Fibroblast of upper back skin (primary cell): ENCODE data around the gene STARD8.
A peak's percentile ranks its signal among the peaks of the same experiment; 100 is the strongest.
"Not testable (repeated sequence)": the region's sequence is repeated elsewhere in the genome, so short reads cannot be mapped to it uniquely, and the experiment has no call there.

Source experiments
- DNase-seq: peaks from one replicate; pipeline ENCODE4 v3.0.0-alpha.2; 2013

The STARD8 gene

GRCh38 chrX:68647156-68647957, at the start of gene STARD8:
TSS of gene STARD8 (plus strand) at chrX:68647666. CDS start at chrX:68647883, 217 bp downstream.
- DNase-seq: peak; percentile 45

DNA sequence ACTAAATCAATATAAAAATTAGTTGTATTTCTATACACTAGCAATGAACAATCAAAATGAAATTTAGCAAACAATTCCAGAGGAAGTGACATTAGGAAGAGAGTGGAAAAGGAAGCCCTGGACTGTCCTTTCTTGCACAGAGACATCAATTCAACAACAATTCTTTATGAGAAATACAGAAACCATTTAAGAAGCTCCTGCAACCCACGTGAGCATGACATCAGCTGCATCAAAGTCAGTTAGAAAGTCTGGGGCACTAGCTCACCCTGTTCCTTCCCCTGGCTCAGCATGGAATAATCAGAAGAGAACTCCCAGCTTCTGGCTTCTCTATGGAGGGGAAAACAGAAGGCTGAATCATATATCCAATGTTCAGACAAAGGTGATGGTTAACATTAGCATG, 48.6 kb upstream of the STARD8 start:
- no peak for DNase-seq

DNA sequence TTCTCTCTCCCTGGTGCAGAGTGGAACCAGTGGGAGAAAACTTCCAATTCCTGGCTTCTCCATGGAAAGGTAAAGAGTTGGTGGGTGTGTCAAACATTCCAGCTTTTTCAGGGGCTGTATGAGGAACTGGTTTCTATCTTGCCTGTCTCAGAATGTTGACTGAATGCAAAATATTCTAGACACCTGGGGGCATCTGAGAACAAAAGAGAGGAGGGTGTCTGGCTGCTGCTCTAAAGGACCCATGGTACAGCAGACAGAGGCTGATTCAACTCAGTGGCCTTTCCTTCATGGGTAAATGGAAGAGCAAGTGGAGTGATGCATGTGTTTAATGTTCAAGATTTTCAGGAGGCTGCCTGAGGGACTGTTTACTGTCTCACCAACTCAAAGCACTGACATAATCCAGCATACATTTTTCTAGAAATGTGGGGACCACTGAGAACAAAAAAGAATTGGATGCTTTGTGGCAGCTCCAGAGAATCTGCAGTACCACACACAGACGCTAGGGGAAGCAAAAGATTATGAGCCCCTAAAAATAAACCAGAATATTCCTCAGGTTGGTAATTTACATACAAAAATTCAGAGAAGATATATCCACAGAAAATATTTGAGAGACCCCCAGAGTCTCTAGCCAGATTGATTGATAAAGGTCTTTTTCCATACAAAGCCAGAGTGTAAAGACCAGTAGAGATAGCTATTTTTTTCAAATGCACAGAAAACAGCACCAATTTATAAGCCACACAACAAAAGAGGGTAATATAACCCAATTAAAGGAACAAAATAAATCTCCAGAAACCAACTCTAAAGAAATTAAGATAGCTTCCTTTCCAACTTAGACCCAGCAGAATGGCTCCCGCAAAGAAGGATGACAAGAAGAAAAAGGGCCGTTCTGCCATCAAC, 48.0 kb upstream of the STARD8 start:
- DNase-seq: no peak

DNA sequence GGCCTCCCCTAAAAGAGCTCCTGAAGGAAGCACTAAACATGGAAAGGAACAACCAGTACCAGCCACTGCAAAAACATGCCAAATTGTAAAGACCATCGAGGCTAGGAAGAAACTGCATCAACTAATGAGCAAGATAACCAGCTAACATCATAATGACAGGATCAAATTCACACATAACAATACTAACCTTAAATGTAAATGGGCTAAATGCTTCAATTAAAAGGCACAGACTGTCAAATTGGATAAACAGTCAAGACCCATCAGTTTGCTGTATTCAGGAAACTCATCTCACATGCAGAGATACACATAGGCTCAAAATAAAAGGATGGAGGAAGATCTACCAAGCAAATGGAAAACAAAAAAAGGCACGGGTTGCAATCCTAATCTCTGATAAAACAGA, 43.2 kb upstream of the STARD8 start:
- DNase-seq: not testable (repeated sequence)

DNA sequence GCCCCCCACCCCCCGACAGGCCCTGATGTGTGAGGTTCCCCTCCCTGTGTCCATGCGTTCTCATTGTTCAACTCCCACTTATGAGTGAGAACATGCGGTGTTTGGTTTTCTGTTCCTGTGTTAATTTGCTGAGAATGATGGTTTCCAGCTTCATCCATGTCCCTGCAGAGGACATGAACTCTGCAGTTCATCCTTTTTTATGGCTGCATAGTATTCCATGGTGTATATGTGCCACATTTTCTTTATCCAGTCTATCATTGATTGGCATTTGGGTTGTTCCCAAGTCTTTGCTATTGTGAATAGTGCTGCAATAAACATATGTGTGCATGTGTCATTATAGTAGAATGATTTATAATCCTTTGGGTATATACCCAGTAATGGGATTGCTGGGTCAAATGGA, 32.7 kb upstream of the STARD8 start:
- DNase-seq: not testable (repeated sequence)

GRCh38 chrX:68627986-68628385, 19.5 kb upstream of the STARD8 start:
- no peak for DNase-seq

DNA sequence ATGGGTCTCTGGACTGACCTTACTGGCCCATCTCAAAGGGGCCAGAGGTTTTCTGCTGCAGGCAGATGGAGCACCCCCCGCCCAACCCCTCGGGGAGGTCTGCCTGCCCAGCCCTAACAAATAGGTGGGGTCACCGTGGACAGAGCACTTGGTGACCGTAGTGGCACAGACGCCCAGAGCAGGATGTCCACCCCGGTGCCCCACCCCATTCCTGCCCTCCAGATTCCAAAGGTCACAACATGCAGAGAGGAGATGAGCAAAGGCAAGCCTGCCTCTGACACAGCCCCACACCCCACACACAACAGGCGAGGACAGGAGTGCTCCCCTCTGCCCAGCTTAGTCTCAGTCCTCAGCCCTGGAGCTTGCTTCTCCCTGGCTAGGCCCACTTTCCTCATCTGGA, 17.5 kb upstream of the STARD8 start:
- not testable (repeated sequence) for DNase-seq

DNA sequence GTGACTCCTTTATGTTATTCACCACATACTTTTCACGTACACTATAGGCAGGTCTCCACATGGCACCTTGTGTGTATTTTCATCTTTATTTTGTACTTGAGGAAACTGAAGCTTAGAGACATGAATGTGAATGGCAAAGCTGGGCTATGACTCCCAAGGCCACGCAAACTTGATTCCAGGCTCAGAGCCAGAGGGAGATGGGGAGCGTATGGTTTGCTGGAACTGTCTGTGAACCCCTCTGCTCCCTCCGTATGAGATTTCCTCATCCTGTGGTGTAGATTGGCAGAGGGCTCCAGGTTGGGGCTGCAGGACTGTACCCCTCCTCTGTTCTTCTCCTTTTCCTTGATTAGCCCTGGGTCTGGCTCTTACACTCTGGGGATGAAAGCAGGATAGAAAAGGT, 16.1 kb upstream of the STARD8 start:
- peak; percentile 29 for DNase-seq

- no peak for DNase-seq
Observed at GRCh38 chrX:68632491-68632890, 15.0 kb upstream of the STARD8 start.

- no peak for DNase-seq
Observed at GRCh38 chrX:68633981-68634380, 13.5 kb upstream of the STARD8 start.

DNA sequence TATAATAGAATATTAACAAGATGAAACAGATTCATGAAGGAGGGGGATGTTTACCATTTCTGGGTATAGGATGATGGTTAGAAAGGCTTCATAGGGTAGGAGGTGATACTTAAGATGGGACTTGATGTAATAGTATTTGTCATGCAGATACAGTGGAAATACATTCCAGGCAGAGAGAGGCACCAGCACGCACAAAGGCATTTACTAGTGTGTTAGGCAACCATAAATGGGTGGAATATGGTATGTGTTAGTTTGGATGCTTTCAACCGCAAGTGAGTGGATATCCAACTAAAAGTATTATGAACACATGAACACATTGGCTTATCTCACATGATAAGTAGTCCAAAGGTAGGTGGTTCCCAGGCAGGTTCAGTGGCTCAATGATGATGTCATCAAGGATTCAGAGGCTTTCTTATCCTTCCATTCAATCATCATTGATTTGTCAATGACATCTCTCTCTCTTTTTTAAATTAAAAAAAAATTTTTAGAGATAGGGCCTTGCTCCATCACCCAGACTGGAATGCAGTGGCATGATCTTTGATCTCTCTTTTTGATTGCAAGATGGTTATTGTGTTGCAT, 12.7 kb upstream of the STARD8 start:
- DNase-seq: peak; percentile 4

GRCh38 chrX:68640661-68641060, 6.8 kb upstream of the STARD8 start:
- DNase-seq: no peak

GRCh38 chrX:68644861-68645260, 2.6 kb upstream of the STARD8 start:
- no peak for DNase-seq

DNA sequence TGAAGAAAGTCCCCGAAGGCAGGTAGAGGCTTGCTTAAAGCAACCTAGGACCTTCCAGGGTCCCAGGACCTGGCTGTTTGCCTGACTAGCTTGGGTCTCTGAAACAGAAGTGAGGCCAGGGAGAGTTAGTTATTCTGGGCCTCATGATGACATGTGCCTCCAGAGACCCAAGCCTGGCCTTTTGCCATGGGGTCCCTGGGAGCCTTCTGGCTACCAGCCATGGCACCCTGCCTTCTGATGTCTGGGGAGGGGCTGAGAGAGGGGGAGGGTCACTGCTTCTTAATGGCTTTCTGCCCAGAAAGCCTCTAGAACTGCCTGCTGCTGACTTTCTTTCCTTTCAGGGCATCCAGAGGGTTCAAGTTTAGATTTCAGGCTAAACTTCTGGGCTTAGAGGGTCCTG, 1.0 kb upstream of the STARD8 start:
- no peak for DNase-seq

- DNase-seq: peak; percentile 44
Observed at GRCh38 chrX:68648960-68649359, 1.5 kb downstream of the STARD8 start.

- DNase-seq: peak; percentile 44
Observed at GRCh38 chrX:68650491-68650890, 3.0 kb downstream of the STARD8 start.

GRCh38 chrX:68651110-68651509, 3.6 kb downstream of the STARD8 start:
- DNase-seq: peak; percentile 27

DNA sequence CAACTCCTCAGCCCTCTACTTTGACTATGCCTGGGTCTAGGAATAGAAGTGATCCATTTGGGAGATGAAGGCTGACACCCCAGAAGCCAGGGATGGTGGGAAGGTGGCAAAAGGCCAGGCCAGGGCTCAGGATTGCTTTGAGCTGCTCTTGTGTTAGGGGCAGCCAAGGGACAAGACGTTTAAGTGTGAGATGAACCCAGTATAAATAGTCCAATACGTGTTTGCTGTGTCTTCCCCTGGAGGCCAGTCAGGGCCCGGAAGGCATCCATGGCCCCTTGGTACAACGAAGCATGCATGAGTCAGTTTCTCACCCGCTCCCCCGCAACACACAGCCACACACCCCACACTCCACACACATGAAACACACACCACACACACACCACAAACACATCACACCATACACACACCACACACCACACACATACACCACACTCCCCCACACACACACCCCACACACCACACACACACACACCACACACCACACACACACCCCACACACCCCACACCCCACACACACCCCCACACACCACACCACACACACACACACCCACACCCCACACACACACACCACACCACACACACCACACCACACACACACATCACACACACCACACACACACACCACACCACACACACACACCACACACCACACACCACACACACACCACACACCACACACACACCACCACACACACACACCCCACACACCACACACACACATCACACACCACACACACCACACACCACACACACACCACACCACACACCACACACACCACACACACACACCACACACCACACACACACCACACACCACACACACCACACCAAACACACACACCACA, 5.1 kb downstream of the STARD8 start:
- peak; percentile 31 for DNase-seq

DNA sequence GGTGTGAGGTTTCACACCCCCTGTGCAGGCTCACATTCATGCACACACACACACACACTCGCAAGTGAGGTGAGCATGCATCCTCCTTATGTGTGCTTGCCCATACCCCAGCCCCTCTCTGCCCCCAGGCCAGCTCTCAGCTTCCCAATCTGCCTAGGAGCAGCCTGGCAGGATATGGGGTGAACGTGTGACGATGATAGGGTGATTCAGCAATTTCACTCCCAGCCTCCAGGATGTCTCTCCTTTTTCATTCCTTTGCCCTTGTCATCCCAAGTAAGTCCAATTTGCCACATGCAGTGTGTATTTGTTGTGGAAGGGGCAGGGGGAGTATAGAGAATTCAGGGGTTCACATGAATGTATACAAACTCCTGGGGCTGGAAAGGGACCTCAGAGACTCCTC, 7.2 kb downstream of the STARD8 start:
- DNase-seq: no peak

DNA sequence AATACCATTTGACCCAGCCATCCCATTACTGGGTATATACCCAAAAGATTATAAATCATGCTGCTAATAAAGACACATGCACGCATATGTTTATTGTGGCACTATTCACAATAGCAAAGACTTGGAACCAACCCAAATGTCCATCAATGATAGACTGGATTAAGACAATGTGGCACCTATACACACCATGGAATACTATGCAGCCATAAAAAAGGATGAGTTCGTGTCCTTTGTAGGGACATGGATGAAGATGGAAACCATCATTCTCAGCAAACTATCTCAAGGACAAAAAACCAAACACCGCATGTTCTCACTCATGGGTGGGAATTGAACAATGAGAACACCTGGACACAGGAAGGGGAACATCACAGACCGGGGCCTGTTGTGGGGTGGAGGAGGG, 9.0 kb downstream of the STARD8 start:
- not testable (repeated sequence) for DNase-seq

DNA sequence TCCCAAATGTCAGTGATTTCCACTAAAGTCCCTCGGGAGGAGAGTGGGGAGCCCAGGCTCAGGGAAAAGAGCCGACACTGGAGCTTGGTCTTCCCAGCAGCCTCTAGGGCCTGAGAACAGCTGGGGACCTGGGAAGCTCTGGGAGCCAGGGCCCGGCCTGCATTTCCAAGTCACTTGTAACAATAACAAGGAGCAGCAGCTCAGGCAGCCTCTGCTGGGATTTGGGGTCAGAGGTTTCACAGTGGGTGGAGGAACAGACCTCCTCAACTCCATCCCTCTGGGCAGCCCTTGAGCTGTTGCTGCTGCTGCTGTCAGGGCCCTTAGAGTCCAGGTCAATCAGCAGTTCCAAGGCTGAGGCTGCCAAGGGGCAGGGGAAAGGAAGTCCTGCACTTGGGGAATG, 11.1 kb downstream of the STARD8 start:
- no peak for DNase-seq

GRCh38 chrX:68659385-68659784, 11.9 kb downstream of the STARD8 start:
- DNase-seq: peak; percentile 58

GRCh38 chrX:68659786-68660185, 12.3 kb downstream of the STARD8 start:
- peak; percentile 40 for DNase-seq
